Measurements from ENCODE around the gene FOCAD. TPM values are rescaled to one million over a fixed set of nuclear protein-coding genes. Genes with fewer than 3 reads are reported as not detected.

The FOCAD gene
- total RNA-seq, 4 donors from 2014 or later: 17.6 to 27.2 (median 20.1) TPM

GRCh38 chr9:20904995-20905394, 220.9 kb downstream of the FOCAD start:
- intact Hi-C loops (cut with DNase I): no loop called here
- no peak for DNase-seq (ENCODE audit: extremely low spot score)
- Histone ChIP-seq H3K4me1 (no peaks in the 10 kb centered on the region), H3K9me3 (no peaks in the 10 kb centered on the region), H3K4me3 (no peak overlapping the region), H3K27ac (replicated peaks in 1 of 4) (no peak overlapping the region), H3K27me3 (no peaks in the 10 kb centered on the region), H3K36me3 (peaks cover 0 to 8% (median under 1%) of the 10 kb centered on the region in 4 donors)
- no peak for TF ChIP-seq POLR2AphosphoS5 (IDR thresholded peaks at IDR 0.05)
- TF ChIP-seq POLR2A (IDR thresholded peaks at IDR 0.05; ENCODE audit: low read depth): no peak
- no peak for TF ChIP-seq EP300 (IDR thresholded peaks at IDR 0.05)
- TF ChIP-seq, protein P1, sequence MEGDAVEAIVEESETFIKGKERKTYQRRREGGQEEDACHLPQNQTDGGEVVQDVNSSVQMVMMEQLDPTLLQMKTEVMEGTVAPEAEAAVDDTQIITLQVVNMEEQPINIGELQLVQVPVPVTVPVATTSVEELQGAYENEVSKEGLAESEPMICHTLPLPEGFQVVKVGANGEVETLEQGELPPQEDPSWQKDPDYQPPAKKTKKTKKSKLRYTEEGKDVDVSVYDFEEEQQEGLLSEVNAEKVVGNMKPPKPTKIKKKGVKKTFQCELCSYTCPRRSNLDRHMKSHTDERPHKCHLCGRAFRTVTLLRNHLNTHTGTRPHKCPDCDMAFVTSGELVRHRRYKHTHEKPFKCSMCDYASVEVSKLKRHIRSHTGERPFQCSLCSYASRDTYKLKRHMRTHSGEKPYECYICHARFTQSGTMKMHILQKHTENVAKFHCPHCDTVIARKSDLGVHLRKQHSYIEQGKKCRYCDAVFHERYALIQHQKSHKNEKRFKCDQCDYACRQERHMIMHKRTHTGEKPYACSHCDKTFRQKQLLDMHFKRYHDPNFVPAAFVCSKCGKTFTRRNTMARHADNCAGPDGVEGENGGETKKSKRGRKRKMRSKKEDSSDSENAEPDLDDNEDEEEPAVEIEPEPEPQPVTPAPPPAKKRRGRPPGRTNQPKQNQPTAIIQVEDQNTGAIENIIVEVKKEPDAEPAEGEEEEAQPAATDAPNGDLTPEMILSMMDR (IDR thresholded peaks at IDR 0.05): no peak
- WGBS: 96% methylated on average over 1 of the region's 1 CpG

- no peak overlapping the region for H3K27ac ChIP-seq (replicated peaks in 1 of 4)
- H3K27me3 ChIP-seq: no peaks in the 10 kb centered on the region
- intact Hi-C loops (cut with DNase I): no loop called here
- TF ChIP-seq, protein P1 (IDR thresholded peaks at IDR 0.05): no peak
- TF ChIP-seq POLR2A (IDR thresholded peaks at IDR 0.05; ENCODE audit: low read depth) (no peak), POLR2AphosphoS5 (IDR thresholded peaks at IDR 0.05) (no peak), EP300 (IDR thresholded peaks at IDR 0.05) (no peak)
- no peaks in the 10 kb centered on the region for H3K4me1 ChIP-seq
- no peak overlapping the region for H3K4me3 ChIP-seq
- 100% methylated on average over 1 of the region's 1 CpG for WGBS
- H3K36me3 ChIP-seq: peaks cover 0 to 8% (median 2%) of the 10 kb centered on the region in 4 donors
- DNase-seq (ENCODE audit: extremely low spot score): no peak
- H3K9me3 ChIP-seq: no peaks in the 10 kb centered on the region
Observed at GRCh38 chr9:20906326-20906725, 222.3 kb downstream of the FOCAD start.

- H3K9me3 ChIP-seq: no peaks in the 10 kb centered on the region
- peaks cover 0 to 13% (median 6%) of the 10 kb centered on the region in 4 donors for H3K36me3 ChIP-seq
- DNase-seq (ENCODE audit: extremely low spot score): no peak
- intact Hi-C loops (cut with DNase I): no loop called here
- no peaks in the 10 kb centered on the region for H3K27me3 ChIP-seq
- no peak overlapping the region for H3K27ac ChIP-seq (replicated peaks in 1 of 4)
- no peak for TF ChIP-seq POLR2AphosphoS5 (IDR thresholded peaks at IDR 0.05)
- no peak for TF ChIP-seq POLR2A (IDR thresholded peaks at IDR 0.05; ENCODE audit: low read depth)
- TF ChIP-seq EP300 (IDR thresholded peaks at IDR 0.05): no peak
- TF ChIP-seq, protein P1 (IDR thresholded peaks at IDR 0.05): no peak
- no peaks in the 10 kb centered on the region for H3K4me1 ChIP-seq
- H3K4me3 ChIP-seq: no peak overlapping the region
- WGBS: 83% methylated on average over 2 of the region's 2 CpGs
Observed at GRCh38 chr9:20908461-20908860, 224.4 kb downstream of the FOCAD start.

DNA sequence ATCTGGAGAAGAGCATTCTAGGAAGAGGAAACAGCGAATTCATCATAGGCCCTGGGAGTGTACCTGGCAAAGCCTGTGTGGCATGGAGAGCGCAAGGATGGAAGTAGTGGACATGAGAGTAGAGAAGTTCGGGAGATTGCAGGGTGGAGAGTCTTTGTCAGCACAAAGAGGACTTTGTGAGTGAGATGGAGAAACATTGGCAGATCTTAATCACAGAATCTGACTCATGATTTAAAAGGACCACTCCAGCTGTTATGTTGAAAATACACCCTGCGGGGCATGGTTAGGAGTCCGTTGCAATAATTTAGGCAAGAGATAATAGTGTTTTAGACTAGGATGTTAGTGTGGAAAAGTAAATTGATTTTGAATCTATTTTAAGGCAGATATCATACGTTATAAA, 230.5 kb downstream of the FOCAD start:
- DNase-seq (ENCODE audit: extremely low spot score): no peak
- TF ChIP-seq POLR2A (IDR thresholded peaks at IDR 0.05; ENCODE audit: low read depth) (no peak), EP300 (IDR thresholded peaks at IDR 0.05) (no peak), POLR2AphosphoS5 (IDR thresholded peaks at IDR 0.05) (no peak)
- TF ChIP-seq, protein P1 (IDR thresholded peaks at IDR 0.05): no peak
- H3K4me3 ChIP-seq: no peak overlapping the region
- H3K27me3 ChIP-seq: no peaks in the 10 kb centered on the region
- no peak overlapping the region for H3K27ac ChIP-seq (replicated peaks in 1 of 4)
- intact Hi-C loops (cut with DNase I): no loop called here
- no peaks in the 10 kb centered on the region for H3K4me1 ChIP-seq
- WGBS: 91% methylated on average over 6 of the region's 6 CpGs
- H3K36me3 ChIP-seq: peaks cover 0 to 36% (median 9%) of the 10 kb centered on the region in 4 donors
- no peaks in the 10 kb centered on the region for H3K9me3 ChIP-seq

DNA sequence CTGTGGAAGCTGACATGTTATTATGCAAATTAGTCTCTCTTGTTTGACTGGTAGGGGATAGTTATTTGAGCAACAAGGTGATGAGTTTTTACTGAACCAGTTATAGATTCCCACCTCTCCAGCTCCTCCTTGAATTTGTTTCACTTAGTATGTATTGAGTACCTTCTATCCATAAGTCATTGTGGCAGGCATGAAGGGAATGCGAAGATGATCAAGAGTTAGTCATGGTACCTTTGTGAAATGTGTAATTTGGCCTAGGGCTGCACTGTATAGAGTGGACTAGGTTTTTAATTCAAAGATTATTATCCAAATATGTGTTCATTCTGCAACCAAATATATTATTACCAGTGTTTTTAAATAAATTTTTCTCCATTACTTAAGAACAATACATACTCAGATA, 237.3 kb downstream of the FOCAD start:
- H3K36me3 ChIP-seq: peaks cover 0 to 18% (median 4%) of the 10 kb centered on the region in 4 donors
- 46% methylated on average over 1 of the region's 1 CpG for WGBS
- H3K4me1 ChIP-seq: no peaks in the 10 kb centered on the region
- no peaks in the 10 kb centered on the region for H3K9me3 ChIP-seq
- no peak for DNase-seq (ENCODE audit: extremely low spot score)
- TF ChIP-seq POLR2A (IDR thresholded peaks at IDR 0.05; ENCODE audit: low read depth) (no peak), POLR2AphosphoS5 (IDR thresholded peaks at IDR 0.05) (no peak), EP300 (IDR thresholded peaks at IDR 0.05) (no peak)
- TF ChIP-seq, protein P1 (IDR thresholded peaks at IDR 0.05): no peak
- no peaks in the 10 kb centered on the region for H3K27me3 ChIP-seq
- no peak overlapping the region for H3K4me3 ChIP-seq
- intact Hi-C loops (cut with DNase I): no loop called here
- no peak overlapping the region for H3K27ac ChIP-seq (replicated peaks in 1 of 4)

All from esophagus muscularis mucosa (tissue), 4 donors.